HG02852 (cell line): ENCODE results near the gene ERCC6.

Experiments
- ATAC-seq: cut with Tn5 transposase; IDR thresholded peaks from one replicate; pipeline ENCODE4 v1.9.1; 2021; ENCODE audit warnings: mild to moderate bottlenecking, moderate library complexity; ENCODE audit not compliant: unreplicated experiment

Gene ERCC6

GRCh38 chr10:49549640-49550346 is 10.9 kb upstream of the ERCC6 start:
- ATAC-seq, result no peak

- no peak for ATAC-seq
These were observed 4.7 kb upstream of the ERCC6 start for GRCh38 chr10:49543604-49544003.

- no peak for ATAC-seq
These were observed 3.4 kb upstream of the ERCC6 start for GRCh38 chr10:49542353-49542752.

- ATAC-seq, result no peak
These were observed 2.8 kb upstream of the ERCC6 start for GRCh38 chr10:49541762-49542161.

GRCh38 chr10:49540056-49540797 is 1.3 kb upstream of the ERCC6 start:
- no peak for ATAC-seq

- peak; percentile 4 for ATAC-seq
These were observed 482 bp upstream of the ERCC6 start for GRCh38 chr10:49539320-49539885.

GRCh38 chr10:49534670-49535381 is 4.1 kb downstream of the ERCC6 start:
- peak; percentile 61 for ATAC-seq

GRCh38 chr10:49532461-49532860 is 6.5 kb downstream of the ERCC6 start:
- ATAC-seq, result no peak

- ATAC-seq, result no peak
These were observed 9.9 kb downstream of the ERCC6 start for GRCh38 chr10:49528977-49529506.

- no peak for ATAC-seq
These were observed 11.1 kb downstream of the ERCC6 start for GRCh38 chr10:49527850-49528249.

GRCh38 chr10:49527061-49527460 is 11.9 kb downstream of the ERCC6 start:
- ATAC-seq, result no peak

GRCh38 chr10:49526619-49527018 is 12.3 kb downstream of the ERCC6 start:
- ATAC-seq, result no peak

- no peak for ATAC-seq
These were observed 14.4 kb downstream of the ERCC6 start for GRCh38 chr10:49524496-49524895.

GRCh38 chr10:49523301-49523700 is 15.6 kb downstream of the ERCC6 start:
- no peak for ATAC-seq

- ATAC-seq, result no peak
These were observed 17.9 kb downstream of the ERCC6 start for GRCh38 chr10:49521062-49521461.

- no peak for ATAC-seq
These were observed 18.7 kb downstream of the ERCC6 start for GRCh38 chr10:49520122-49520775.

GRCh38 chr10:49519717-49520116 is 19.2 kb downstream of the ERCC6 start:
- no peak for ATAC-seq

- ATAC-seq, result peak; percentile 50
These were observed 19.8 kb downstream of the ERCC6 start for GRCh38 chr10:49518982-49519578.

- no peak for ATAC-seq
These were observed 20.4 kb downstream of the ERCC6 start for GRCh38 chr10:49518566-49518965.

GRCh38 chr10:49516216-49516970 is 22.5 kb downstream of the ERCC6 start:
- no peak for ATAC-seq
